Keratinocyte (primary cell): ENCODE data around the gene PLEKHD1. TPM values are rescaled to one million over a fixed set of nuclear protein-coding genes. Genes with fewer than 3 reads are reported as not detected.

Source experiments
- DNase-seq: peaks from one replicate; pipeline ENCODE4 v3.0.0-alpha.2; 2011; ENCODE audit warnings: low read depth, missing footprints, low spot score
- FAIRE-seq: peaks from 2 replicates; lab custom pipeline; 2011; peaks lifted over from hg19 to GRCh38; lab: Jason Lieb, UNC
- H2AFZ ChIP-seq: 2 replicates; pipeline ENCODE4 v1.6.0; 2012; ENCODE audit warnings: low read length, control low read depth, inconsistent platforms; ENCODE audit not compliant: control insufficient read depth
- H3K27ac ChIP-seq: 2 replicates; pipeline ENCODE4 v1.5.1; 2011; ENCODE audit warnings: low read length; ENCODE audit not compliant: control insufficient read depth, insufficient read depth
- H3K27me3 ChIP-seq: 3 replicates; pipeline ENCODE4 v1.6.0; 2011; ENCODE audit warnings: low read length; ENCODE audit not compliant: control insufficient read depth, insufficient read depth; ENCODE audit errors: extremely low read depth
- H3K36me3 ChIP-seq, 2 experiments: 2 replicates in 1 of 2; 3 replicates in 1 of 2; pipeline ENCODE4 v1.5.1; 2011; ENCODE audit warnings: low read length in 2 of 2, mild to moderate bottlenecking in 1 of 2; ENCODE audit not compliant: control insufficient read depth in 2 of 2, insufficient read depth in 2 of 2; ENCODE audit errors: extremely low read depth in 1 of 2
- H3K4me1 ChIP-seq: 3 replicates; pipeline ENCODE4 v1.5.1; 2011; ENCODE audit warnings: low read length; ENCODE audit not compliant: control insufficient read depth, insufficient read depth; ENCODE audit errors: extremely low read depth
- H3K4me2 ChIP-seq: 3 replicates; pipeline ENCODE4 v1.6.0; 2011; ENCODE audit warnings: low read depth, low read length; ENCODE audit not compliant: control insufficient read depth, insufficient read depth; ENCODE audit errors: extremely low read depth
- H3K4me3 ChIP-seq, 3 experiments: fragments of 200-600 bp in 1 of 3; sonication (generic) in 1 of 3; 2 replicates in 2 of 3; 3 replicates in 1 of 3; pipeline ENCODE4 v1.5.1; 2011 to 2016; ENCODE audit warnings: low read length in 3 of 3, mild to moderate bottlenecking in 3 of 3, control low read depth in 2 of 3, inconsistent platforms in 1 of 3, low read depth in 1 of 3, mixed read lengths in 1 of 3, mixed run types in 1 of 3, moderate library complexity in 1 of 3; ENCODE audit not compliant: control insufficient read depth in 2 of 3, insufficient read depth in 2 of 3; ENCODE audit errors: extremely low read depth in 1 of 3
- H3K79me2 ChIP-seq: 2 replicates; pipeline ENCODE4 v1.6.0; 2012; ENCODE audit warnings: low read length; ENCODE audit not compliant: control insufficient read depth, insufficient read depth
- H3K9ac ChIP-seq: 3 replicates; pipeline ENCODE4 v1.6.0; 2011; ENCODE audit warnings: low read length; ENCODE audit not compliant: control insufficient read depth, insufficient read depth; ENCODE audit errors: extremely low read depth
- H3K9me1 ChIP-seq: 3 replicates; pipeline ENCODE4 v1.6.0; 2011; ENCODE audit warnings: low read length; ENCODE audit not compliant: control insufficient read depth, insufficient read depth; ENCODE audit errors: extremely low read depth
- H3K9me3 ChIP-seq: 2 replicates; pipeline ENCODE4 v1.5.1; 2012; ENCODE audit warnings: low read depth, low read length; ENCODE audit not compliant: control insufficient read depth
- H4K20me1 ChIP-seq: 3 replicates; pipeline ENCODE4 v1.6.0; 2011; ENCODE audit warnings: low read length; ENCODE audit not compliant: control insufficient read depth, insufficient read depth; ENCODE audit errors: extremely low read depth
- EZH2 ChIP-seq: IDR thresholded peaks from one replicate; pipeline ENCODE4 v1.6.1; 2012; ENCODE audit warnings: inconsistent platforms, mild to moderate bottlenecking, low read length, moderate library complexity
- dilution Hi-C: fragments of 300-500 bp; cut with MboI; formaldehyde crosslinking; loops from one replicate; pipeline ENCODE4 v1.7.0; 2020; ENCODE audit warnings: low sequenced_read_pairs; ENCODE audit not compliant: extremely low pct_ligation_motif_present
- polyA plus RNA-seq, 5 experiments: library from polyadenylated mRNA; depleted of rRNA in 3 of 5; stranded (reverse) in 3 of 5; stranded (forward) in 1 of 5; unstranded in 1 of 5; fragments of >200 nt; gene quantifications; 1 replicate in 1 of 5; 2 replicates in 3 of 5; 3 replicates in 1 of 5; pipeline versions ENCODE4 v1.2.1 to v1.2.3, GENCODE V29; 2011 to 2012; ENCODE audit warnings: missing spikeins in 2 of 5, low read depth in 1 of 5, low replicate concordance in 1 of 5
- TF ChIP-seq, protein P1 (sequence below), 3 experiments: IDR thresholded peaks in 1 of 3; conservative IDR thresholded peaks in 1 of 3; optimal IDR thresholded peaks in 1 of 3; 2 replicates in 2 of 3; 3 replicates in 1 of 3; pipeline versions ENCODE3 to v1.5.1; 2011; ENCODE audit warnings: low read length in 3 of 3, mild to moderate bottlenecking in 3 of 3, moderate library complexity in 2 of 3, control low read depth in 1 of 3, inconsistent platforms in 1 of 3; ENCODE audit not compliant: insufficient read depth in 2 of 3; ENCODE audit errors: extremely low read depth in 1 of 3

PLEKHD1 gene
- polyA plus RNA-seq, 1 donor (not counting 4 experiments of a cell fraction or from before 2014, with no cell fraction given), result 0.01 TPM

DNA sequence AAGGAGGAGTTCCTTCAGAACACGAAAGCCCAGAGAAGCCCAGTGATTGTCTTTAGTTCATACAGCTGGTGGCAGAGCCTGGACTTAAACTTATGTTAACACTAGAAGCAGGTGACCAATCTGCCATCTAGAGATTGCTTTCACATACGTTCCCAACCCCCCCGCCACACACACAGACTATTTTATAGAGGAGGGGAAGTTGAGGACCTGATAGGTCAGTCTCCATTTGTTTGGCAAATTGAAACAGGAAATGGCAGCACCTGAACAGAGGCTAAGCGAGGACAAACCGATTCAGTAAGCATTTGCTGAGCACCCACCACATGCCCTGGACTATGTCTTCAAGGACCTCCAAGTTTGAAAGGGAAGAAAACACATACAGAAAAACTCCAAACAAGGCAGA lies 4.8 kb upstream of the PLEKHD1 start:
- H3K36me3 ChIP-seq, result no peaks in the 10 kb centered on the region
- dilution Hi-C loops, result no loop called here
- no peak for FAIRE-seq
- H3K9me1 ChIP-seq, result no peaks in the 10 kb centered on the region
- no peak overlapping the region for H3K9ac ChIP-seq
- H4K20me1 ChIP-seq, result peaks cover 2% of the 10 kb centered on the region
- H3K79me2 ChIP-seq, result no peaks in the 10 kb centered on the region
- peaks cover 29% of the 10 kb centered on the region for H3K27me3 ChIP-seq
- H2AFZ ChIP-seq, result no peak overlapping the region
- no peak overlapping the region for H3K4me2 ChIP-seq
- no peak for DNase-seq
- H3K27ac ChIP-seq, result no peak overlapping the region
- H3K9me3 ChIP-seq, result no peaks in the 10 kb centered on the region
- H3K4me1 ChIP-seq, result no peaks in the 10 kb centered on the region
- no peak overlapping the region for H3K4me3 ChIP-seq
- no peak for TF ChIP-seq EZH2
- TF ChIP-seq, protein P1, sequence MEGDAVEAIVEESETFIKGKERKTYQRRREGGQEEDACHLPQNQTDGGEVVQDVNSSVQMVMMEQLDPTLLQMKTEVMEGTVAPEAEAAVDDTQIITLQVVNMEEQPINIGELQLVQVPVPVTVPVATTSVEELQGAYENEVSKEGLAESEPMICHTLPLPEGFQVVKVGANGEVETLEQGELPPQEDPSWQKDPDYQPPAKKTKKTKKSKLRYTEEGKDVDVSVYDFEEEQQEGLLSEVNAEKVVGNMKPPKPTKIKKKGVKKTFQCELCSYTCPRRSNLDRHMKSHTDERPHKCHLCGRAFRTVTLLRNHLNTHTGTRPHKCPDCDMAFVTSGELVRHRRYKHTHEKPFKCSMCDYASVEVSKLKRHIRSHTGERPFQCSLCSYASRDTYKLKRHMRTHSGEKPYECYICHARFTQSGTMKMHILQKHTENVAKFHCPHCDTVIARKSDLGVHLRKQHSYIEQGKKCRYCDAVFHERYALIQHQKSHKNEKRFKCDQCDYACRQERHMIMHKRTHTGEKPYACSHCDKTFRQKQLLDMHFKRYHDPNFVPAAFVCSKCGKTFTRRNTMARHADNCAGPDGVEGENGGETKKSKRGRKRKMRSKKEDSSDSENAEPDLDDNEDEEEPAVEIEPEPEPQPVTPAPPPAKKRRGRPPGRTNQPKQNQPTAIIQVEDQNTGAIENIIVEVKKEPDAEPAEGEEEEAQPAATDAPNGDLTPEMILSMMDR (optimal IDR thresholded peaks at IDR 0.05 in 1 of 3, IDR thresholded peaks at IDR 0.05 in 1 of 3, conservative IDR thresholded peaks at IDR 0.05 in 1 of 3; ENCODE audit: extremely low read depth in 1 of 3, insufficient read depth in 2 of 3, low read length in 3 of 3), result no peak

DNA sequence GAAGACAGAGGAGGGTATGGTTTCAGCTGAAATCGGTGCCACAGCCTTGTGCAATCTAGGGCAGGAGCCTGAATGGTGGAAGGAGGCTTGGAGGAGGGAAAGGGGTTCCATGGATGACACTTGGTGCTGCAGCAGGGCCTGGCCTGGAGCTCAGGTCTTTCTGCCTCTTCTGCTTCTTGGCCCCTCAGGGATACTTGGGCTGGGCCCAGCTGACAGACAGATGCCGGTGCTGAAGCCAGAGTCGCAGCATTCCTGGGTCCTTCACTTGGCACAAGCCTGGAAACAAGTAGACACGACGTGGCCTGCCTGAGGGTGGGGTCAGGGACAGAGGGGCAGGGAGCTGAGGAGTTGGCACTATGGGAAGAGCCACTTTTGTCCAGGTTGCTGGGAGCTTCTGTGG lies 4.4 kb upstream of the PLEKHD1 start:
- Histone ChIP-seq H3K79me2 (no peaks in the 10 kb centered on the region), H3K9me1 (no peaks in the 10 kb centered on the region), H3K4me1 (no peaks in the 10 kb centered on the region), H3K27ac (no peak overlapping the region), H4K20me1 (peaks cover 2% of the 10 kb centered on the region), H2AFZ (no peak overlapping the region), H3K27me3 (peaks cover 34% of the 10 kb centered on the region), H3K36me3 (no peaks in the 10 kb centered on the region), H3K9ac (no peak overlapping the region), H3K4me3 (no peak overlapping the region), H3K9me3 (no peaks in the 10 kb centered on the region), H3K4me2 (no peak overlapping the region)
- DNase-seq (no peak), FAIRE-seq (no peak)
- dilution Hi-C loops, result no loop called here
- TF ChIP-seq, protein P1 (optimal IDR thresholded peaks at IDR 0.05 in 1 of 3, IDR thresholded peaks at IDR 0.05 in 1 of 3, conservative IDR thresholded peaks at IDR 0.05 in 1 of 3; ENCODE audit: extremely low read depth in 1 of 3, insufficient read depth in 2 of 3, low read length in 3 of 3), result no peak
